SK-N-SH (cell line): ENCODE measurements around the gene ZNF75A. TPM values are rescaled to one million over a fixed set of nuclear protein-coding genes. Genes with fewer than 3 reads are reported as not detected.
A peak's percentile ranks its signal among the peaks of the same experiment; 100 is the strongest.

Experiments
- CTCF ChIA-PET: fragments of 300-600, 350-600 bp; formaldehyde crosslinking; extraction: SDS; loops from one replicate; lab custom pipeline; 2021; lab: Yijun Ruan, JAX
- POLR2A ChIA-PET: fragments of 350-600 bp; sonication (Branson Sonifier 250); formaldehyde crosslinking; extraction: SDS; loops from one replicate; lab custom pipeline; 2020; ENCODE audit warnings: antibody characterized with exemption, inconsistent platforms; lab: Yijun Ruan, JAX
- DNase-seq: peaks from one replicate; pipeline ENCODE4 v3.0.0; 2012
- H2AFZ ChIP-seq: fragments of 200-600 bp; sonication (generic); 2 replicates; pipeline ENCODE4 v1.8.1; 2016; ENCODE audit warnings: antibody characterized with exemption, mild to moderate bottlenecking, low read depth
- H3F3A ChIP-seq: fragments of 200-600 bp; sonication (generic); replicated peaks from 2 replicates; pipeline ENCODE3; 2016; ENCODE audit warnings: antibody characterized with exemption, mild to moderate bottlenecking; ENCODE audit not compliant: insufficient read depth
- H3K27ac ChIP-seq, 2 experiments: fragments of 200-500 bp in 1 of 2; fragments of 200-600 bp in 1 of 2; sonication (Bioruptor generic) in 1 of 2; sonication (generic), shearing (Covaris generic) in 1 of 2; 2 replicates each; pipeline versions ENCODE4 v1.5.1 to v1.6.1; 2014 to 2016; ENCODE audit warnings: low read depth in 2 of 2, inconsistent platforms in 1 of 2, low read length in 1 of 2, mild to moderate bottlenecking in 1 of 2, mixed read lengths in 1 of 2
- H3K27me3 ChIP-seq: fragments of 200-600 bp; sonication (generic), shearing (Covaris generic); 2 replicates; pipeline ENCODE4 v1.6.1; 2016; ENCODE audit warnings: mixed run types; ENCODE audit not compliant: insufficient read depth
- H3K36me3 ChIP-seq, 2 experiments: fragments of 200-500 bp in 1 of 2; fragments of 200-600 bp in 1 of 2; sonication (Bioruptor generic) in 1 of 2; sonication (generic) in 1 of 2; replicated peaks in 1 of 2; 2 replicates each; pipeline versions ENCODE3 to v1.5.1; 2014 to 2016; ENCODE audit warnings: low read length in 1 of 2, mild to moderate bottlenecking in 1 of 2; ENCODE audit not compliant: insufficient read depth in 2 of 2, control insufficient read depth in 1 of 2
- H3K4me1 ChIP-seq, 2 experiments: fragments of 200-500 bp in 1 of 2; fragments of 200-600 bp in 1 of 2; sonication (Bioruptor generic) in 1 of 2; sonication (generic), shearing (Covaris generic) in 1 of 2; 2 replicates each; pipeline versions ENCODE4 v1.5.1 to v1.6.1; 2014 to 2016; ENCODE audit warnings: low read depth in 1 of 2, low read length in 1 of 2, mixed run types in 1 of 2; ENCODE audit not compliant: insufficient read depth in 2 of 2, control insufficient read depth in 1 of 2
- H3K4me2 ChIP-seq: fragments of 200-600 bp; sonication (generic), shearing (Covaris generic); 2 replicates; pipeline ENCODE4 v1.6.1; 2017; ENCODE audit warnings: mixed run types
- H3K4me3 ChIP-seq, 2 experiments: fragments of 200-500 bp in 1 of 2; fragments of 200-600 bp in 1 of 2; sonication (Bioruptor generic) in 1 of 2; sonication (generic), shearing (Covaris generic) in 1 of 2; 2 replicates each; pipeline versions ENCODE4 v1.5.1 to v1.8.1; 2014 to 2016; ENCODE audit warnings: low read depth in 2 of 2, inconsistent platforms in 1 of 2, low read length in 1 of 2, mild to moderate bottlenecking in 1 of 2, mixed read lengths in 1 of 2, moderate library complexity in 1 of 2
- H3K79me2 ChIP-seq: fragments of 200-600 bp; sonication (generic); 2 replicates; pipeline ENCODE4 v1.8.1; 2017; ENCODE audit warnings: mild to moderate bottlenecking; ENCODE audit not compliant: insufficient read depth
- H3K9ac ChIP-seq: fragments of 200-600 bp; sonication (generic); 2 replicates; pipeline ENCODE4 v1.6.1; 2017; ENCODE audit warnings: mixed run types
- H3K9me2 ChIP-seq: fragments of 200-600 bp; sonication (generic); 2 replicates; pipeline ENCODE4 v1.6.1; 2017; ENCODE audit warnings: mixed run types
- H3K9me3 ChIP-seq: fragments of 200-600 bp; sonication (generic); 2 replicates; pipeline ENCODE4 v1.6.1; 2017; ENCODE audit warnings: mixed run types, mild to moderate bottlenecking, moderate library complexity
- H4K20me1 ChIP-seq: fragments of 200-600 bp; sonication (generic); 2 replicates; pipeline ENCODE4 v1.6.1; 2017; ENCODE audit warnings: mild to moderate bottlenecking, mixed run types; ENCODE audit not compliant: insufficient read depth
- CHD2 ChIP-seq: fragments of 150-350 bp; IDR thresholded peaks from 2 replicates; pipeline ENCODE4 v1.6.1; 2018; ENCODE audit warnings: low read length; ENCODE audit not compliant: partially characterized antibody
- EZH2phosphoT487 ChIP-seq: fragments of 200-600 bp; sonication (generic); IDR thresholded peaks from 2 replicates; pipeline ENCODE4 v1.6.1; 2017; ENCODE audit warnings: low read depth, mixed run types, mild to moderate bottlenecking, antibody characterized with exemption, moderate library complexity, borderline replicate concordance
- FOSL2 ChIP-seq: IDR thresholded peaks from 2 replicates; pipeline ENCODE4 v1.4.0; 2012; ENCODE audit warnings: low read depth, mild to moderate bottlenecking, moderate library complexity, borderline replicate concordance
- FOXJ3 ChIP-seq: sonication (generic); formaldehyde crosslinking; IDR thresholded peaks from 2 replicates; pipeline ENCODE4 v1.5.1; 2020; ENCODE audit warnings: mild to moderate bottlenecking, missing genetic modification reagents
- FOXM1 ChIP-seq: IDR thresholded peaks from 2 replicates; pipeline ENCODE4 v1.4.0; 2012; ENCODE audit warnings: low read depth, mild to moderate bottlenecking
- GABPA ChIP-seq: IDR thresholded peaks from 2 replicates; pipeline ENCODE4 v1.4.0; 2012; ENCODE audit warnings: low read depth, mild to moderate bottlenecking
- IRF3 ChIP-seq: fragments of 150-350 bp; IDR thresholded peaks from 2 replicates; pipeline ENCODE4 v1.6.1; 2016; ENCODE audit warnings: mild to moderate bottlenecking, low read depth, low read length
- MAX ChIP-seq: IDR thresholded peaks from 2 replicates; pipeline ENCODE4 v1.4.0; 2012; ENCODE audit warnings: low read depth
- NFIC ChIP-seq: IDR thresholded peaks from 2 replicates; pipeline ENCODE4 v1.4.0; 2012; ENCODE audit warnings: borderline replicate concordance
- NRF1 ChIP-seq: IDR thresholded peaks from 2 replicates; pipeline ENCODE4 v1.6.1; 2012; ENCODE audit warnings: low read depth, mild to moderate bottlenecking, low read length
- POLR2AphosphoS5 ChIP-seq: IDR thresholded peaks from 2 replicates; pipeline ENCODE4 v1.6.1; 2012; ENCODE audit warnings: low read depth, low read length
- RXRA ChIP-seq: IDR thresholded peaks from 2 replicates; pipeline ENCODE4 v1.4.0; 2012; ENCODE audit warnings: low read depth, mild to moderate bottlenecking, borderline replicate concordance
- TCF12 ChIP-seq: IDR thresholded peaks from 2 replicates; pipeline ENCODE4 v1.4.0; 2012
- TEAD4 ChIP-seq: IDR thresholded peaks from 2 replicates; pipeline ENCODE4 v1.4.0; 2012; ENCODE audit warnings: mild to moderate bottlenecking, borderline replicate concordance; ENCODE audit not compliant: insufficient read depth
- WGBS: methylation state at CpG from one replicate; pipeline ENCODE4 v1.1.6; 2017; ENCODE audit warnings: low lambda C conversion rate; 5-methylcytosine and 5-hydroxymethylcytosine counted together
- polyA plus RNA-seq, 3 experiments: library from polyadenylated mRNA; depleted of rRNA; stranded (reverse); fragments of >200 nt; gene quantifications; 2 replicates each; pipeline ENCODE4 v1.2.3, GENCODE V29; 2012
- TF ChIP-seq, protein P1 (sequence below): fragments of 150-350 bp; IDR thresholded peaks from 2 replicates; pipeline ENCODE4 v1.6.1; 2017; ENCODE audit warnings: antibody characterized with exemption, low read length, low read depth, borderline replicate concordance
- TF ChIP-seq, protein P2 (sequence below): IDR thresholded peaks from 2 replicates; pipeline ENCODE4 v1.4.0; 2012; ENCODE audit warnings: low read depth, borderline replicate concordance

The ZNF75A gene
- polyA plus RNA-seq, 1 of the 3 experiments (the other 2 are of a cell fraction): 7.2 TPM

- CTCF ChIA-PET: interaction anchor here (1.8 kb wide), 1 partner anchor 11 kb away, joined by 5 read pairs; no protein-coding TSS in a partner anchor
- H3K79me2 ChIP-seq: no peaks in the 10 kb centered on the region
- WGBS: 13% methylated on average over 9 of the region's 9 CpGs
These were observed 48.3 kb upstream of the ZNF75A start for GRCh38 chr16:3256866-3257465.

GRCh38 chr16:3259836-3260235, 45.5 kb upstream of the ZNF75A start:
- Histone ChIP-seq H3K4me1 (peaks cover 0 to 2% of the 10 kb centered on the region in 2 experiments; a peak in 1 of 4 replicates), H3K9me2 (no peaks in the 10 kb centered on the region), H3K36me3 (no peaks in the 10 kb centered on the region), H4K20me1 (no peaks in the 10 kb centered on the region), H3K4me2 (no peak overlapping the region), H3K27me3 (peaks cover 19% of the 10 kb centered on the region; the same call in 1 of the 2 replicates), H3F3A (peaks cover 9% of the 10 kb centered on the region), H3K79me2 (no peaks in the 10 kb centered on the region), H3K9me3 (no peaks in the 10 kb centered on the region), H3K4me3 (no peak overlapping the region)
- POLR2A ChIA-PET: no interaction called here
- 46% methylated on average over 8 of the region's 8 CpGs for WGBS
- DNase-seq: no peak
- TF ChIP-seq FOXM1 (no peak), IRF3 (no peak), RXRA (no peak), MAX (no peak), EZH2phosphoT487 (no peak), GABPA (no peak), TCF12 (no peak), FOXJ3 (CRISPR knock-in tag) (no peak), NFIC (no peak)
- TF ChIP-seq, protein P1, sequence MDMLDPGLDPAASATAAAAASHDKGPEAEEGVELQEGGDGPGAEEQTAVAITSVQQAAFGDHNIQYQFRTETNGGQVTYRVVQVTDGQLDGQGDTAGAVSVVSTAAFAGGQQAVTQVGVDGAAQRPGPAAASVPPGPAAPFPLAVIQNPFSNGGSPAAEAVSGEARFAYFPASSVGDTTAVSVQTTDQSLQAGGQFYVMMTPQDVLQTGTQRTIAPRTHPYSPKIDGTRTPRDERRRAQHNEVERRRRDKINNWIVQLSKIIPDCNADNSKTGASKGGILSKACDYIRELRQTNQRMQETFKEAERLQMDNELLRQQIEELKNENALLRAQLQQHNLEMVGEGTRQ: no peak
- TF ChIP-seq, protein P2, sequence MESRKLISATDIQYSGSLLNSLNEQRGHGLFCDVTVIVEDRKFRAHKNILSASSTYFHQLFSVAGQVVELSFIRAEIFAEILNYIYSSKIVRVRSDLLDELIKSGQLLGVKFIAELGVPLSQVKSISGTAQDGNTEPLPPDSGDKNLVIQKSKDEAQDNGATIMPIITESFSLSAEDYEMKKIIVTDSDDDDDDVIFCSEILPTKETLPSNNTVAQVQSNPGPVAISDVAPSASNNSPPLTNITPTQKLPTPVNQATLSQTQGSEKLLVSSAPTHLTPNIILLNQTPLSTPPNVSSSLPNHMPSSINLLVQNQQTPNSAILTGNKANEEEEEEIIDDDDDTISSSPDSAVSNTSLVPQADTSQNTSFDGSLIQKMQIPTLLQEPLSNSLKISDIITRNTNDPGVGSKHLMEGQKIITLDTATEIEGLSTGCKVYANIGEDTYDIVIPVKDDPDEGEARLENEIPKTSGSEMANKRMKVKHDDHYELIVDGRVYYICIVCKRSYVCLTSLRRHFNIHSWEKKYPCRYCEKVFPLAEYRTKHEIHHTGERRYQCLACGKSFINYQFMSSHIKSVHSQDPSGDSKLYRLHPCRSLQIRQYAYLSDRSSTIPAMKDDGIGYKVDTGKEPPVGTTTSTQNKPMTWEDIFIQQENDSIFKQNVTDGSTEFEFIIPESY: no peak
- TF ChIP-seq, all 33 proteins: peak for 0
- CTCF ChIA-PET: no interaction called here
- no peak overlapping the region for H3K9ac ChIP-seq
- H2AFZ ChIP-seq: no peak overlapping the region
- H3K27ac ChIP-seq: no peak overlapping the region

More at GRCh38 chr16:3256866-3257465, 48.3 kb upstream of the ZNF75A start:
- Histone ChIP-seq H3F3A (no peaks in the 10 kb centered on the region), H4K20me1 (no peaks in the 10 kb centered on the region), H3K27me3 (peaks cover 35% of the 10 kb centered on the region; the same call in 1 of the 2 replicates)
- TF ChIP-seq CHD2 (no peak), FOSL2 (peak; percentile 74), FOXM1 (no peak), TEAD4 (no peak), POLR2AphosphoS5 (no peak), NRF1 (no peak), EZH2phosphoT487 (no peak), NFIC (0 out of 2 replicates have a peak, but pooled peaks have one; percentile 17)
- TF ChIP-seq, all 33 proteins: peak for 2
- no peaks in the 10 kb centered on the region for H3K4me1 ChIP-seq
- no peak overlapping the region for H3K4me2 ChIP-seq
- H3K9me3 ChIP-seq: no peaks in the 10 kb centered on the region
- H3K27ac ChIP-seq: no peak overlapping the region
- no peaks in the 10 kb centered on the region for H3K9me2 ChIP-seq
- DNase-seq: no peak
- no peak overlapping the region for H2AFZ ChIP-seq
- no peaks in the 10 kb centered on the region for H3K36me3 ChIP-seq
- H3K9ac ChIP-seq: no peak overlapping the region
- POLR2A ChIA-PET: no interaction called here
- H3K4me3 ChIP-seq: no peak overlapping the region
